ENCODE measurements around the gene HES3. TPM values are rescaled to one million over a fixed set of nuclear protein-coding genes. Genes with fewer than 3 reads are reported as not detected.

Gene HES3
- total and polyA plus RNA-seq, 2 of the 4 experiments (the other 2 are of a cell fraction): not detected

GRCh38 chr1:6253380-6253779 is 9.4 kb downstream of the HES3 start:
- no peak overlapping the region for H2AK5ac ChIP-seq (ENCODE audit: low read depth, low read length)
- H4K5ac ChIP-seq (ENCODE audit: low read depth, low read length): no peak overlapping the region
- no peaks in the 10 kb centered on the region for H3K9me1 ChIP-seq (ENCODE audit: insufficient read depth, low read length)
- DNase-seq (no peak), ATAC-seq (ENCODE audit: low read depth) (no peak)
- no peak overlapping the region for H3K23ac ChIP-seq (ENCODE audit: low read depth, low read length)
- H3K36me3 ChIP-seq (ENCODE audit: control insufficient read depth, insufficient read depth, low read length): no peaks in the 10 kb centered on the region
- H3K27me3 ChIP-seq (ENCODE audit: control insufficient read depth, insufficient read depth, low read length): peaks cover 20% of the 10 kb centered on the region
- no peak overlapping the region for H2BK120ac ChIP-seq (ENCODE audit: low read depth, low read length)
- H3K14ac ChIP-seq (replicated peaks; ENCODE audit: low read depth, low read length): no peak overlapping the region
- no peaks in the 10 kb centered on the region for H3K9me3 ChIP-seq (ENCODE audit: control insufficient read depth, insufficient read depth, low read length)
- in situ Hi-C loops (cut with MboI; ENCODE audit: low sequenced_read_pairs) (loop anchor here (10.0 kb wide), 1 partner anchor 151 kb away; no protein-coding TSS in a partner anchor), dilution Hi-C loops (cut with HindIII; ENCODE audit: low sequenced_read_pairs, unreplicated experiment) (no loop called here), intact Hi-C loops (cut with micrococcal nuclease) (no loop called here)
- no peak overlapping the region for H3K18ac ChIP-seq (ENCODE audit: low read depth, low read length)
- no peak overlapping the region for H3K4me2 ChIP-seq (ENCODE audit: low read depth, low read length)
- POLR2A ChIA-PET (ENCODE audit: unreplicated experiment): no interaction called here
- H3K27ac ChIP-seq (ENCODE audit: insufficient read depth, low read length): no peak overlapping the region
- H3K79me1 ChIP-seq (ENCODE audit: low read depth in 1 of 2, low read length in 2 of 2): no peaks in the 10 kb centered on the region
- no peak overlapping the region for H2BK5ac ChIP-seq (ENCODE audit: low read depth, low read length, poor library complexity, severe bottlenecking)
- H3K4ac ChIP-seq (ENCODE audit: low read depth, low read length): no peak overlapping the region
- no peak overlapping the region for H2AK9ac ChIP-seq (replicated peaks; ENCODE audit: low read depth, low read length, poor library complexity)
- no peak overlapping the region for H2BK20ac ChIP-seq (ENCODE audit: low read depth, low read length)
- no peaks in the 10 kb centered on the region; the same call in 1 of the 2 replicates for H4K20me1 ChIP-seq (ENCODE audit: insufficient read depth, low read length)
- no peak overlapping the region for H2BK15ac ChIP-seq (ENCODE audit: low read depth, low read length)
- no peaks in the 10 kb centered on the region for H3K4me1 ChIP-seq (ENCODE audit: control insufficient read depth, insufficient read depth, low read length)
- H4K8ac ChIP-seq (ENCODE audit: low read depth in 2 of 2, low read length in 2 of 2): no peak overlapping the region
- WGBS, 2 experiments (ENCODE audit: extremely low coverage in 2 of 2, insufficient read length in 1 of 2): 89% methylated on average over 6 of the region's 9 CpGs; no CpG with 5 or more reads in 1 of the 2 experiments
- no TSS peak for BruUV-seq (replicated peaks)
- no peak overlapping the region for H4K91ac ChIP-seq (ENCODE audit: insufficient read depth, low read depth, low read length)
- no peak overlapping the region for H2AFZ ChIP-seq (replicated peaks; ENCODE audit: low read length, poor library complexity)
- no peak for TF ChIP-seq MXI1 (IDR thresholded peaks at IDR 0.05; ENCODE audit: borderline replicate concordance, low read depth, low read length)
- no peak for TF ChIP-seq BHLHE40 (IDR thresholded peaks at IDR 0.05; ENCODE audit: low read depth, low read length)
- TF ChIP-seq CEBPB (IDR thresholded peaks at IDR 0.05; ENCODE audit: low read depth, low read length): no peak
- no peak for TF ChIP-seq ELK1 (IDR thresholded peaks at IDR 0.05; ENCODE audit: borderline replicate concordance, low read depth, low read length)
- no peak for TF ChIP-seq CTCF (conservative IDR thresholded peaks at IDR 0.05; ENCODE audit: low read depth, low read length)
- no peak for TF ChIP-seq MAZ (IDR thresholded peaks at IDR 0.05; ENCODE audit: borderline replicate concordance, low read depth, low read length)
- TF ChIP-seq SMC3 (IDR thresholded peaks at IDR 0.05; ENCODE audit: low read depth, low read length): no peak
- CTCF ChIA-PET: no interaction called here
- H3K56ac ChIP-seq (ENCODE audit: extremely low read depth, insufficient read depth, low read length): no peak overlapping the region
- H3K9ac ChIP-seq (ENCODE audit: low read depth, low read length): no peak overlapping the region
- no peak overlapping the region for H3K4me3 ChIP-seq (ENCODE audit: insufficient read depth, low read depth, low read length)

All from IMR-90 (cell line).